Panc1 (cell line): Measurements from ENCODE around the gene CYSTM1. TPM values are rescaled to one million over a fixed set of nuclear protein-coding genes. Genes with fewer than 3 reads are reported as not detected.

Source experiments
- ATAC-seq: fragments of 200-7000 bp; cut with Tn5 transposase; 2 replicates; pipeline ENCODE4 v1.9.1; 2020; ENCODE audit warnings: mild to moderate bottlenecking, moderate library complexity
- BruUV-seq: library from RNA; stranded (reverse); fragments of 400-500 nt; replicated peaks from 2 replicates; lab custom pipeline; 2021; lab: Mats Ljungman, UMichigan
- CTCF ChIA-PET: fragments of 300-600 bp; sonication (Branson Sonifier 250); formaldehyde crosslinking; loops from one replicate; lab custom pipeline; 2022; ENCODE audit warnings: antibody characterized with exemption; lab: Charles Lee
- POLR2A ChIA-PET: fragments of 300-600 bp; sonication (Branson Sonifier 250); formaldehyde crosslinking; loops from one replicate; lab custom pipeline; 2022; ENCODE audit warnings: antibody characterized with exemption; lab: Charles Lee
- DNase-seq: peaks from one replicate; pipeline ENCODE4 v3.0.0-alpha.2; 2010; ENCODE audit warnings: low read depth, low spot score
- H3K27ac ChIP-seq: 2 replicates; pipeline ENCODE4 v1.5.1; 2011; ENCODE audit warnings: mild to moderate bottlenecking, low read length, inconsistent platforms
- H3K27me3 ChIP-seq: fragments of 200-500 bp; sonication (Bioruptor generic); 2 replicates; pipeline ENCODE4 v1.6.0; 2014; ENCODE audit warnings: low read length, inconsistent platforms; ENCODE audit not compliant: control insufficient read depth, insufficient read depth
- H3K36me3 ChIP-seq: fragments of 200-500 bp; sonication (Bioruptor generic); 2 replicates; pipeline ENCODE4 v1.5.1; 2014; ENCODE audit warnings: inconsistent platforms, mild to moderate bottlenecking, low read length, moderate library complexity; ENCODE audit not compliant: control insufficient read depth, insufficient read depth
- H3K4me1 ChIP-seq: 2 replicates; pipeline ENCODE4 v1.5.1; 2011; ENCODE audit warnings: inconsistent platforms, mild to moderate bottlenecking, low read length, moderate library complexity; ENCODE audit not compliant: control insufficient read depth, insufficient read depth
- H3K4me3 ChIP-seq, 2 experiments: 2 replicates each; pipeline ENCODE4 v1.5.1; 2011 to 2012; ENCODE audit warnings: low read depth in 2 of 2, low read length in 2 of 2, mild to moderate bottlenecking in 2 of 2, inconsistent platforms in 1 of 2, moderate library complexity in 1 of 2
- H3K9me3 ChIP-seq: fragments of 200-500 bp; sonication (Bioruptor generic); 2 replicates; pipeline ENCODE4 v1.5.1; 2014; ENCODE audit warnings: low read depth, mild to moderate bottlenecking, inconsistent platforms, low read length, moderate library complexity; ENCODE audit not compliant: control insufficient read depth, insufficient read depth
- CTCF ChIP-seq: fragments of 450-650 bp; IDR thresholded peaks from 2 replicates; pipeline ENCODE4 v1.5.1; 2017; ENCODE audit warnings: mild to moderate bottlenecking
- POLR2AphosphoS5 ChIP-seq: IDR thresholded peaks from 2 replicates; pipeline ENCODE4 v1.6.1; 2012; ENCODE audit warnings: mild to moderate bottlenecking, low read depth, low read length, moderate library complexity
- SIN3A ChIP-seq: IDR thresholded peaks from 2 replicates; pipeline ENCODE4 v1.6.1; 2012; ENCODE audit warnings: low read depth, mild to moderate bottlenecking, low read length, moderate library complexity, borderline replicate concordance; ENCODE audit not compliant: insufficient read depth
- TCF7L2 ChIP-seq: IDR thresholded peaks from 2 replicates; pipeline ENCODE4 v1.6.1; 2011; ENCODE audit warnings: mild to moderate bottlenecking, low read depth, low read length, inconsistent platforms
- in situ Hi-C: cut with HindIII; loops from 2 replicates; pipeline ENCODE4 v1.10.0; 2016; ENCODE audit warnings: low sequenced_read_pairs, low pct_unique_long_range_greater_than_20kb
- intact Hi-C: fragments of 100-400 bp; cut with micrococcal nuclease; formaldehyde crosslinking; loops from one replicate; pipeline ENCODE4 v1.10.0; 2022; ENCODE audit not compliant: unreplicated experiment
- total RNA-seq: library from RNA; stranded (reverse); gene quantifications from one replicate; pipeline ENCODE4 v1.2.1, GENCODE V29; 2021; ENCODE audit not compliant: unreplicated experiment
- TF ChIP-seq, protein P1 (sequence below), 2 experiments: IDR thresholded peaks; 2 replicates each; pipeline ENCODE4 v1.6.1; 2011 to 2012; ENCODE audit warnings: low read depth in 2 of 2, control low read depth in 1 of 2, low read length in 1 of 2, mild to moderate bottlenecking in 1 of 2, moderate library complexity in 1 of 2; ENCODE audit not compliant: insufficient read depth in 1 of 2

Gene CYSTM1
- total RNA-seq, 1 experiment from 2014 or later = 126 TPM

DNA sequence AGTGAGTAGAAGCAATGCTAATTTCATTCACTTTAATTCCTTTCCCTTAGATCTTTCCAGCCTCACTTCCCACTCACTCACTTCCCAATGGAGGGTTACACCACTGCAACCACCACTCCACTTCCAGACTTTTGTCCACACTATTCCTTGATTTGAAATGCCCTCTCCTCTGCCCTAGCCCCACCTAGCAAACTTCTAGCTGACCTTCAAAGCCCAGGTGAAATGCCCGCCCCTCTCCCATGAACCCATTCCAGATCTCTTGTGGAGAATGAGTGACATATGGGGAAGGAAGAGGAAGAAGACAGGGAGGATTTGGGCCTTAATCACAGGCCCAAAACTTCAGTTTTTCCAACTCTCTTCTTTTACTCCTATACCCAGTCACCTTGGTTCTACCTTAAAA, 90.9 kb downstream of the CYSTM1 start:
- CTCF ChIA-PET = no interaction called here
- POLR2A ChIA-PET = no interaction called here
- no TSS peak for BruUV-seq

DNA sequence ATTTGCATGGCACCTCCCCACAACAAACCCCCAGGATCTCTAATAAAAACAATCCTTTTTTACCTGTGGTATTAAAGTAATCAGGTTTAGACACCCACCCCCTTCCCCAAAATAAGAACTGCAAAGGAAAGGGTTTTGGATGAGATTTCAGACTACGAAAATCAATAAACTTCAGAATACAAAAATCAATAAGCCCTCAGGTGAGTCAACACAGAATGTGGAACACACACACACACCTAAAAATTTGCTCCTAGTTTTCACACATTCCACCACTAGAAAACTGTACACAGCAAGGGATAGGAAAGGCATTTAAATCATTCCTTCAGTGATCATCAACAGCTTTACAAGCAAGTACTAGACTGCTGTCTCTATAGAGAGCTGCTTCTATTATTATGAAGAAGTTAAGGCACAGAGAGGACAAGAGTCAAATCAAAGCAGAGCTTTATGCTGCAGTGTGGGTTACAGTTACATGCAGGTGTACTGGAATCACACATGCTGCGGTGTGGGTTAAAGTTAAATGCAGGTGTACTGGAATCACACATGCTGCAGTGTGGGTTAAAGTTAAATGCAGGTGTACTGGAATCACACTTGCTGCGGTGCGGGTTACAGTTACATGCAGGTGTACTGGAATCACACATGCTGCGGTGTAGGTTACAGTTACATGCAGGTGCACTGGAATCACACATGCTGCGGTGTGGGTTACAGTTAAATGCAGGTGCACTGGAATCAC, 91.6 kb downstream of the CYSTM1 start:
- CTCF ChIA-PET = no interaction called here
- H3K36me3 ChIP-seq = no peaks in the 10 kb centered on the region
- H3K27ac ChIP-seq = no peak overlapping the region
- ATAC-seq (no peak), DNase-seq (no peak)
- intact Hi-C loops = no loop called here
- peaks cover 14% of the 10 kb centered on the region for H3K4me1 ChIP-seq
- H3K4me3 ChIP-seq = no peak overlapping the region
- H3K9me3 ChIP-seq = no peaks in the 10 kb centered on the region
- TF ChIP-seq, protein P1, sequence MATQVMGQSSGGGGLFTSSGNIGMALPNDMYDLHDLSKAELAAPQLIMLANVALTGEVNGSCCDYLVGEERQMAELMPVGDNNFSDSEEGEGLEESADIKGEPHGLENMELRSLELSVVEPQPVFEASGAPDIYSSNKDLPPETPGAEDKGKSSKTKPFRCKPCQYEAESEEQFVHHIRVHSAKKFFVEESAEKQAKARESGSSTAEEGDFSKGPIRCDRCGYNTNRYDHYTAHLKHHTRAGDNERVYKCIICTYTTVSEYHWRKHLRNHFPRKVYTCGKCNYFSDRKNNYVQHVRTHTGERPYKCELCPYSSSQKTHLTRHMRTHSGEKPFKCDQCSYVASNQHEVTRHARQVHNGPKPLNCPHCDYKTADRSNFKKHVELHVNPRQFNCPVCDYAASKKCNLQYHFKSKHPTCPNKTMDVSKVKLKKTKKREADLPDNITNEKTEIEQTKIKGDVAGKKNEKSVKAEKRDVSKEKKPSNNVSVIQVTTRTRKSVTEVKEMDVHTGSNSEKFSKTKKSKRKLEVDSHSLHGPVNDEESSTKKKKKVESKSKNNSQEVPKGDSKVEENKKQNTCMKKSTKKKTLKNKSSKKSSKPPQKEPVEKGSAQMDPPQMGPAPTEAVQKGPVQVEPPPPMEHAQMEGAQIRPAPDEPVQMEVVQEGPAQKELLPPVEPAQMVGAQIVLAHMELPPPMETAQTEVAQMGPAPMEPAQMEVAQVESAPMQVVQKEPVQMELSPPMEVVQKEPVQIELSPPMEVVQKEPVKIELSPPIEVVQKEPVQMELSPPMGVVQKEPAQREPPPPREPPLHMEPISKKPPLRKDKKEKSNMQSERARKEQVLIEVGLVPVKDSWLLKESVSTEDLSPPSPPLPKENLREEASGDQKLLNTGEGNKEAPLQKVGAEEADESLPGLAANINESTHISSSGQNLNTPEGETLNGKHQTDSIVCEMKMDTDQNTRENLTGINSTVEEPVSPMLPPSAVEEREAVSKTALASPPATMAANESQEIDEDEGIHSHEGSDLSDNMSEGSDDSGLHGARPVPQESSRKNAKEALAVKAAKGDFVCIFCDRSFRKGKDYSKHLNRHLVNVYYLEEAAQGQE (IDR thresholded peaks at IDR 0.05; ENCODE audit: insufficient read depth in 1 of 2, low read depth in 2 of 2, low read length in 1 of 2) = no peak
- no peak for TF ChIP-seq TCF7L2
- TF ChIP-seq SIN3A = no peak
- TF ChIP-seq CTCF = no peak
- no peak for TF ChIP-seq POLR2AphosphoS5
- BruUV-seq = no TSS peak
- in situ Hi-C loops = no loop called here
- no peaks in the 10 kb centered on the region for H3K27me3 ChIP-seq
- POLR2A ChIA-PET = no interaction called here

More for the DNA sequence above, 90.9 kb downstream of the CYSTM1 start:
- ATAC-seq (no peak), DNase-seq (no peak)
- Histone ChIP-seq H3K27me3 (no peaks in the 10 kb centered on the region), H3K4me3 (no peak overlapping the region), H3K36me3 (no peaks in the 10 kb centered on the region), H3K27ac (no peak overlapping the region), H3K4me1 (peaks cover 20% of the 10 kb centered on the region), H3K9me3 (no peaks in the 10 kb centered on the region)
- in situ Hi-C loops = no loop called here
- TF ChIP-seq POLR2AphosphoS5 (no peak), SIN3A (no peak), CTCF (no peak), TCF7L2 (no peak)
- TF ChIP-seq, protein P1 (IDR thresholded peaks at IDR 0.05; ENCODE audit: insufficient read depth in 1 of 2, low read depth in 2 of 2, low read length in 1 of 2) = no peak
- intact Hi-C loops = no loop called here
